Stimulated activated naive CD8-positive, alpha-beta T cell treated with anti-CD3 and anti-CD28 coated beads, Interleukin-15, Interleukin-2, amounts not matched to agents 100 U/mL and 50 U/mL, for 24 hours (primary cell): ENCODE results near the gene PLCD4.
A peak's percentile ranks its signal among the peaks of the same experiment; 100 is the strongest.

ENCODE experiments used
- ATAC-seq: fragments of 150-1000 bp; cut with Tn5 transposase; one replicate; pipeline ENCODE4 v1.10.0; 2021
- DNase-seq: peaks from one replicate; pipeline ENCODE4 v3.0.0; 2021

The PLCD4 gene

DNA sequence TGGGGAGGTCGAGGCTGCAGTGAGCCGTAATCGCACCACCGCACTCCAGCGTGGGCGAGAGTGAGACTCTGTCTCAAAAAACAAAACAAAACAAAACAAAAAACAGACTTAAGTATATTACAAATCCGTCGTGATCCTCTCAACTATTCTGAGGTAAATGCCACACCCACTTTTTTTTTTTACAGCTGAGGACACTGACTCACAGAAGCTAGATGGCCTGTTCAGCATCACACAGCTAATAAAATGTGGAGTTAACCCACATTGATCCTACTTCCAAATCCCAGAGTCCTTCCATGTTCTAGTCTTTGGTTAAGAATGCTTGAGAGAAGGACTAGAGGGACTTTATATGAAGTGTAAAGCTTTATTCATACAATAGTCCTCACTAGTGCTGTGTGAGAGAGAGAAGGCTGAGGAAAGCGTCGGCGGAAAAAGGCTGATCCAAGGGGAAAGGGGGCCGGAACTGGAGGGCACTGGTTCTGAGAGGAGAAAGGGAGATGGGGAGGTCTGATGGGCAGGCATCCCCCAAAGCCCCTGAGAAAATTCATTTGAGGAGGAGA, 63.5 kb downstream of the PLCD4 start:
- ATAC-seq (peak; percentile 6), DNase-seq (no peak)

DNA sequence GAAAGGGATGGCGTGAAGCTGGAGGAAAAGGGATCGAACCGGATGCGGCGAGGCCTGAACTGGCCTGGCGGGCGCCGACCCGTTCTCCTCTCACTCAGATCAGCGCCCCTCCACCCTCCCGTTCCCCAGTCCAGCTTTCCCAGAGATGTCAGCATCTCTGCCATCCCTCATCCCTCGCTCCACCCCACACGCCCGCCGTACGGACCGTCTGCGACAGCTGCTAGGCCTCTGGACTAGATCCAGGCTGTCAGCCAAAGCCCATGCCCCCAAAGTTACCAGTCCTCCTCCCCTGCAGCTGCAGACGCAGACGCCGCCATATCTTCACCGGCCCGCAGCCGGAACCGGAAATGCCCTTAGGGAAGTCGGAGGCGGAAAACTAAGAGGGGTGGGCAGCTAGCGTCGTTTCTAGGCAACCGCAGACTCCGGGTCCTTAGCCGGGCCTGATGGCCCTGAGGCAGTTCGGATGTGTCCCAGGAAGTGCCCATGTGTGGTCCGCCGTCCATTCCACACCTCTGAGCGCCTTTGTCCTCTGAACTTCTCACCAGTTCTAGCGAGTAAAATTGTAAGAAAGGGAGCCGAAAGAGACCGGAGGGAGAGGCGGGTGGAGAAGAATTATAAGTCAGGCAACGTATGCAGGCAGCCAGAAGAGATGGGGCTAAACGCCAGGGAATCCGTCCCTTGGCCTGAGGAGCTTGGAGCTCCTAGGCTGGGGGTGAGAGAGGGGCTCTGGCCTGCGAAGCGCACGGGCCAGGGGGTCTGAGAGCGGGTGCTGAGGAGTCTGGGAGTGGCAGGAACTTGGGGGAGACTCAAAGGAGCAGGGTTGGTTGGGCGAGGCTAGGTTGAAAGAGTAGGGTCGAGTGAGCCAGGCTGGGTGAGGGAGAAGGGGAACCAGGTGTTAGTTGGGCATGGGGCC, 64.2 kb downstream of the PLCD4 start, which contains the start of the genes RNF25 and STK36:
TSS of gene RNF25 (minus strand) at position 349 of the 913 bp plus-strand sequence. CDS start at position 317, 32 bp downstream.
TSS of gene STK36 (plus strand) at position 433 of the 913 bp plus-strand sequence. CDS start 744 bp downstream, outside the sequence.
- peak; percentile 86 for DNase-seq
- ATAC-seq, result peak; percentile 96

DNA sequence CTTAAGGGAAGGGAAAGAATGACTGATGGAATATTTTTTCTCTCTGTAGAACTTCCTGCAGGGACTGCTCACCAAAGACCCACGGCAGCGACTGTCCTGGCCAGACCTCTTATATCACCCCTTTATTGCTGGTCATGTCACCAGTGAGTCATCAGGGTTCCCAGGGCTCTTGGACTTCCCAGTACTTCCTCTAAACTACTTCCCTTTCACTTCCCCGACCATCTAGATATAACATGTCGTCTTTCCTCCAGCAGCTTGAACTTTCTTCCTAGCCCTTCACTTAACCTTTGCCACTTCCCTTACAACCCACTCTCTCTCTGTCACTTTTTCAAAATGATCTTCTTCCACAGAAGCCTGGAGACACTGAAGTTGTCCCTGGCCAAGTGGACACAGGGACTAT, 71.4 kb downstream of the PLCD4 start:
- no peak for DNase-seq
- ATAC-seq, result no peak

DNA sequence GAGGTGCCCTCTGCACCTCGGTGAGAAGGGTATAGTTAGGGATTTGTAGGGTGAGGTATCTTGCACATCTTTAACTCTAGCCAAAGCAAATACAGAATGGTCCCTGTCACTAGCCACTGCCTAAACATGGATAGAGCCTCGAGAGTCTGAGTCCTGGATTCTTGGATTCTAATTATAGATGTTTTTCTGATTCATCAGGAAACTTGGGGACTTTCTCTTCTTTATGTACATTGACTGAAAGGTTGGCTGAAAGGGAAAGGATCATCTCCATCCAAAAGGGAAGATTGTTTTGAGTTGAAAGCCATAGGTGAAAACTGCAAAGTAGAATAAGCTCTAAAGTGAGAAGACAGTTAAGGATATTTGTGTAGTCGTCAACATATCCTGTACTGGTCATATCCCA, 72.4 kb downstream of the PLCD4 start:
- ATAC-seq, result no peak
- no peak for DNase-seq
